GM21786 (cell line): ENCODE measurements around the gene CPE.
"Not testable (repeated sequence)": the region's sequence is repeated elsewhere in the genome, so short reads cannot be mapped to it uniquely, and the experiment has no call there.

Experiments
- ATAC-seq: cut with Tn5 transposase; IDR thresholded peaks from one replicate; pipeline ENCODE4 v1.9.1; 2021; ENCODE audit not compliant: unreplicated experiment

The CPE gene

GRCh38 chr4:165461159-165461821, 82.5 kb downstream of the CPE start:
- no peak for ATAC-seq

DNA sequence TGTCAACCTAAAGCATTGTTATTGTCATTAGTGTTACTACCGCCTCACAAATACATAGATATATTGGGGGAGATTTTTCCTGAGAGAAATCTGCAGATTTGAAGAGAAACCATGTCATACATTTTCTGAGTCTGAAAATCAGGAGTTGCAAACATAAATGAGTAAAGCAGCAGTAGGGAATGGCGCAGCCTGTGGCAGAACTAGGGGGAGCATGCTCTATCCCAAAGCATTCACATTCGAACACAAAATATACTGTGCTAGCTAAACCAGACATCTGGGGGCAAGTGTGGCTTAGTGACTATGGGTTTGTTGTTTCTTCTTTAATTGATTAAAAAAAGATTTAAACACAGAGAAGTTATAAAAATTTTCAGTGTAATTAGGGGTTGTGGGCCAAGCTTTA, 83.2 kb downstream of the CPE start:
- no peak for ATAC-seq

GRCh38 chr4:165464376-165464775, 85.6 kb downstream of the CPE start:
- ATAC-seq, result no peak

- ATAC-seq, result peak; percentile 63
These were observed 86.1 kb downstream of the CPE start for GRCh38 chr4:165464813-165465381.

- no peak for ATAC-seq
These were observed 91.2 kb downstream of the CPE start for GRCh38 chr4:165470009-165470408.

- ATAC-seq, result no peak
These were observed 94.3 kb downstream of the CPE start for GRCh38 chr4:165472943-165473676.

DNA sequence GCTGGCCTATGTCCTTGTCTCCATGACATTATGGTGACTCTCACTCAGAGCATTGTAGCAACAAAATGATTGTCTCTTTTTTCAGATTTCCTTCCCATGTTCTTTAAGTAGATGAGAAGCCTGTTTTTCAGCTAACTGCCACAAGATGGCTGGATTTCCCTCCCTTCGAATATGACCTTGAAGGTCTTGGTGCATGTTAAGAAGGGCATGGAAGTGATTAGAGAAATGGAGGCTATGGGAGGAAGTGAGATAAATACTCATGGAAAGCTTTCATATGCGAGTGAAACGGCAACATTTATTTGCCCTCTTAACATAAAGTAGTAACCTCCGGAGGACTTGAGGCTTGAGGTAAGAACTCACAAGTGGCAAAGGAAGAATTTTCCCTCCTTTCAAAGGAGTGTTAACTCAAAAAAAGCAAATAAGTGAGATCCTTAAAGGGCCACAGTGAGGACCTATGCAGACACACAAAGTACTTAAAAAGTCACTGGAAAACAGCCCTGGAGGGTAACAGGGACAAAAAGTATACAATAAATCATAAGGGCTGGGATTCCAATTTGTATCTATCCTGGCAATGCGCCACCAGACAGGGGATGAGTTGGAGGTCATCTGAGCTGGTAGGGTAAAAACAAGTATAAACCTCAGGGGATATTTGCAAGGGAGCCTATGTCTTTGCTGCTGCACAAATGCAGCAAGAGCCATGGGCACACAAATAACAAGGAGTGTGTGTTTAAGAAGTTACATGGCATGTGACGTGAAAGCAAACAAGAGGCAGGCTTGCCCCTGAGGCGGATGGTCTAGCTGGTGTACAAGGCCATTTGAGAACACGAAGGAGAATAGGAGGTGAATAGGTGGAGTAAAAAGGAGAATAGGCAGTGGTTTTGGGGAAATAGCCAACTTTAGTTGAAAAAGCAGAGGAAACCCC, 96.2 kb downstream of the CPE start:
- ATAC-seq, result no peak

DNA sequence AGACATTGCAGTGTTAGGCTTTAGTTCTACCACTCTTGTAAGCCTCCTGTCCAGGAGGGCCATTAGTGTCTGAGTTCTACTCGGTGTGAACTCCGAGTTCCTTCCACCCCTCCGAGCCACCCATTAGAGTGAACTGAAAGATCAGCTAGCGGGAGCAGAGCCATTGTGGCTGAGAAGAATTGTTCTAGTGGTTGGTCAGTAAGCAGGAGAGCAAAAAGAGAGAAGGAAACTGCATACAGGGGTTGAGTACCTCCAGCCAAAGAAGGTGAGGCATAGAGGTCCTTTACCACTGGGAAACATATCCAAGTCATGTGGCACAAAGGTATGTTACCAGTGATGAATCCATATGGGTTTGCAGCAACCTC, 96.9 kb downstream of the CPE start:
- ATAC-seq, result no peak

- ATAC-seq, result no peak
These were observed 97.6 kb downstream of the CPE start for GRCh38 chr4:165476214-165477098.

DNA sequence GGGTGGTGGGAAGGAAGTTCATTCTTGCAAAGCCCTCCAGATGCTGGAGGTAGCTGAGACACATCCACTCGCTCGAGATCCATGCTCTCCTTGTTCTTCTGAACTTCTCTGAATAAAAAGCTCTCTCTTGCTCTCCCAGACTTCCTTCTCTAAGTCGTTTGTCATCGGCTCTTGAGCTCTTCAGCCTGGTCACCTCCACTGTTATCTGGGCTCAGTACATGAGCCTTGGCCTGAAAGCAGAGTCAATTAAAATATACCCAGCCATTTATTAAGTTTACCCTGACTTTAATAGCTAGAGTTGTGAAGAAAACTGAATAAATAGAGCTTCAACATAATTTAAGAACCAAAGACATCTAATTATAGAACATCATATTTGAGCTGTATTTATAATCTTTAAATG, 99.0 kb downstream of the CPE start:
- ATAC-seq, result no peak

- ATAC-seq, result no peak
These were observed 99.5 kb downstream of the CPE start for GRCh38 chr4:165478260-165478659.

DNA sequence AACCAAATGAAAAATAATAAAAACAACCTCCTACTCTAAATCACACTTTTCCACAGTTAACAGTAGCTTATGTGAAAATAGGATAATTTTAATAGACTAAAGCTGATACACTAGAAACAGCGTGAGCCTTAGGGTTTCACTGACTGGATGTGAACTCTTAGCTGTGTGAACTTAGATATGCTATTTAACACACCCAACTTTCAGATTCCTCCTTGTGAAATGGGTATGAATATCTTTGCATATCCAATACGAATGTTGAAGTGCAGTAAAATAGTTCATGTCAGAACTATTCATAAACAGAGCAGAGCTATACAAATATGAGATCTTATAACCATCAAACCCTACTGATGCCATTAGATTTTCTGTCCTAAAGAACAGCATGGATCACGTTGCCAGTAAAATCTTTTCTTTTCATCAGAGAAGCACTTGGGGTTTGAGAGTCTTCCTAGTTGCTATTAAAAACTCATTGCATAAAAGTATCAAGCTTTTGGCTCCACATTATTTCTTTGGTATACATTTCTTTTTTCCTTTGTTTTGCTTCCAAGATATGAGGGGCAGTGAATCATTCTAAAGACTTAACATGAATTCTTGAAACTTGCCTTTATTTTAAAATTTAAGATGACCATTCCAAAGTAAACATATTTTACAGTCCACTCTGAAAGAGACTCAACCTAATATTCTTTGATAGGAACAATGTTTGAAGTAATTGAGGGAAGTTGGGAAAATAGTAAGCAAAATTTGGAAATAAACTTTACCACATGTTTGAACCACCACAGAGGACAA, 102.4 kb downstream of the CPE start:
- ATAC-seq, result no peak

DNA sequence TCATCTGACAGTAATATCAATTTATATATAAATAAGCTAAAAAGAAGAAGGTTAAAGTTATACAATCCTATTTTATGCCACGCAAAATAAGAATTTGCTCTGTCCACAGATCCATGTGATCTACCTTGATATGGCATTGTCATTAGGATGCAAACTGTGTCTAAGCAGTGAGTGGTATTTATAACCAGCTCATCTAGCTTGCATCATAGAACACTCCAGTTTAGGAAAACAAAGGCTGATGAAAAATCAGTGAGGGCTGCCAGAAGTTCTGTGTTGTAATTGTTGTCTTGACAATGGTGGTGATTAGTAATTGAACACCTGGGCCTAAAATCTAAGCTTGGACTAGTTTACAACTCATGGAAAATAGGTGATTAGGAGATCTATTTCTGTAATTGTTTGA, 111.0 kb downstream of the CPE start:
- no peak for ATAC-seq

DNA sequence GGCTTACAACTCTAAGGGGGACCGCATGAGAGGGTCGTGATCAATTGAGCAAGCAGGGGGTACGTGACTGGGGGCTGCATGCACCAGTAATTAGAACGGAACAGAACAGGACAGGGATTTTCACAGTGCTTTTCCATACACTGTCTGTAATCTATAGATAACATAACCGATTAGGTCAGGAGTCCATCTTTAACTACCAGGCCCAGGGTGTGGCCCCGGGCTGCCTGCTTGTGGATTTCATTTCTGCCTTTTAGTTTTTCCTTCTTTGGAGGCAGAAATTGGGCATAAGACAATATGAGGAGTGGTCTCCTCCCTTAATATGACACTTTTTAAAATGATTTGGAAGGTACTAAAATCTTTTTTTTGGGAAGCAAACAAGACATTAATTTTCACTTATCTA, 113.8 kb downstream of the CPE start:
- ATAC-seq, result not testable (repeated sequence)

- ATAC-seq, result peak; percentile 95
These were observed 114.6 kb downstream of the CPE start for GRCh38 chr4:165493359-165493758.

- peak; percentile 77 for ATAC-seq
These were observed 124.4 kb downstream of the CPE start for GRCh38 chr4:165502916-165503907.

DNA sequence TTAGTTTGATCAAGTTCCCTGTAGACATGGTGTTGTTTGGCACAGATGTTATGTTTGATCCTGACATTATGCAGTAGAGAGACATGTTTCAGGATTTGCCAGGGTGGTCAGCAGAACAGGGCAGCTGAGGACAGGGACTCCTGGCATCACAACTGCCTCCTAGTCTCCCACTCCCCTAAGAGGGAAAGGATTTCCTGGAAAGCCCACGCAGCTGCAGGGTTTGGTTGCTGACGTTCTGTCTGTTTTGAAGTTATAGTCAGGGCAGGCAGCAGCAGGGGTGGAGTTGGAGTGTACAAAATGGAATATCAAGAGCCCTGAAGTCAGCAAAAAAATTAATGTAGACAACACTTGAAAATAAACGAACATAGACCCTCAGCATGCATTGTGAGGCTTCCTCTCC, 125.4 kb downstream of the CPE start:
- no peak for ATAC-seq
